Activated CD8-positive, alpha-beta memory T cell treated with anti-CD3 and anti-CD28 coated beads for 24 hours (primary cell): ENCODE data around the gene UNC5A.
A peak's percentile ranks its signal among the peaks of the same experiment; 100 is the strongest.

ENCODE experiments used
- DNase-seq: peaks from one replicate; pipeline ENCODE4 v3.0.0-alpha.2; 2020

Gene UNC5A

DNA sequence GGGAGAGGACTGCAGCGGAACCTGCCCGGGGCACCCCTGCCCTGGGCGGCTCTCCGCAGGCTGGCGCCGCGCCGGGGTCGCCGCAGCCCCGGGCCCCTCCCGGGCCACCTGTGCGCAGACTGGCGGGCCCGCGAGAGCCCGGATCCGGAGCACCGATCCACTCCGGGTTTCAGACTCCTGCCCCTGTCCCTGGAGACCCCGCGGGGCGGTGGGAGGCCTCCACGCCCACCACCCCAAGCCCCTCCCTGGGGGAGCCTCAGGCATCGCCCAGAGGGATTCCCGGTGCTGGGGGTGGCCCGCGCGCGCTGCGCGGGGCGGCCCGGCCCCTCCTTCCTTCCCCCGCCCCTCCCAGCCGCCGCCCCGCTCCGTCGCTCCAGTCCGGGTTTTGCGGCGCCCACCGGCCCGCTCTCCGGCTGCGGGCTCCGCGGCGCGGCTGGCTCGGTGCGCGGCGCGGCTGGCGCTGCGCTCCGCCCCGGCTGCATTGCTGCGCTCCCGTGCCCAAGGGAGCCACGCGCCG, at the start of gene UNC5A:
UNC5A (plus strand) TSS at position 479 of the 517 bp plus-strand sequence. CDS start 192 bp downstream, outside the sequence.
- DNase-seq = peak; percentile 86

DNA sequence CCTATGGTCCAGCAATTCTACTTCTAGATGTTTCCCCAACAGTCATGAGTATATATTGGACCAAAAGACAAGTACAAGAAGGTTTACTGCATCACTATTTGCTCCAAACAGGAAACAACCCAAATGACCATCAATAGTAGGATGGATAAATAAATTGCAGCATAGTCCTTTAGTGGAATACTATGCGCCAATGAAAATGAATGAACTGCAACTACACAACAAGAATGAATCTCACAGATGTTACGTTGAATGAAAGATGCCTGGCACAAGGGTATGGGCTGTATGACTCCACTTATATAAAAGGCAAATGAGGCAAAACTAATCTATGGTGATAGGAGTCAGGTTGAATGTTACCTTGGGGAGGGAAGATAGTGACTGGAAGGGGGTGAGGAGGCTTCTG, 48.6 kb upstream of the UNC5A start:
- no peak for DNase-seq

DNA sequence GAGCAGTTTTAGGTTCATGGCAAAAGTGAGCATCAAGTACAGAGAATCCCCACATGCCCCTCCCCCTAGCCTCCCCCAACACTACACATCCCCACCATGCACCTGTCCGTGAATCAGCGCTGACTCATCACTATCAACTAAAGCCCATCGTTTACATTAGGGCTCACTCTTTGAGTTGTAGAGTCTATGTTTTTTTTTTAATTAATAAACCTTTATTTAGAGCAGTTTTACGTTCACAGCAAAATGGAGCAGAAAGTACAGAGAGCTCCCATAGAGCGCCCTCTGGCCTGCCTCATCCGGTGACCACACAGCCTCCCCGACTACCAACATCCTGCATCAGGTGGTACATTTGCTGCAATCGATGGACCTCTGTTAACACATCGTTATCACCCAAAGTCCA, 47.9 kb upstream of the UNC5A start:
- DNase-seq = peak; percentile 17

DNA sequence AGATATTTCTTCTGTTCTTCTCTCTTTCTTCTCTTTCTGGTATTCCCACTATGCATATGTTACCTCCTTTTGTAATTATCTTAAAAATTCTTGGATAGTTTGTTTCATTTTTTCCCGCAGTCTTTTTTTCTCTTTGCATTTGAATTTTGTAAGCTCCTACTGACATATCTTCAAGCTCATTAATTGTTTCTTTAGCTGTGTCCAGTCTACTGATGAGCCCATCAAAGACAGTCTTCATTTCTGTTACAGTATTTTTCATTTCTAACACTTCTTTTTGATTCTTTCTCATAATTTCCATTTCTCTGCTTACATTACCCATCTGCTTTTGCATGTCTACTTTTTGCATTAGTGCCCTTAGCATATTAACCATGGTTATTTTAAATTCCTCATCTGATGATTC, 44.7 kb upstream of the UNC5A start:
- DNase-seq = no peak

DNA sequence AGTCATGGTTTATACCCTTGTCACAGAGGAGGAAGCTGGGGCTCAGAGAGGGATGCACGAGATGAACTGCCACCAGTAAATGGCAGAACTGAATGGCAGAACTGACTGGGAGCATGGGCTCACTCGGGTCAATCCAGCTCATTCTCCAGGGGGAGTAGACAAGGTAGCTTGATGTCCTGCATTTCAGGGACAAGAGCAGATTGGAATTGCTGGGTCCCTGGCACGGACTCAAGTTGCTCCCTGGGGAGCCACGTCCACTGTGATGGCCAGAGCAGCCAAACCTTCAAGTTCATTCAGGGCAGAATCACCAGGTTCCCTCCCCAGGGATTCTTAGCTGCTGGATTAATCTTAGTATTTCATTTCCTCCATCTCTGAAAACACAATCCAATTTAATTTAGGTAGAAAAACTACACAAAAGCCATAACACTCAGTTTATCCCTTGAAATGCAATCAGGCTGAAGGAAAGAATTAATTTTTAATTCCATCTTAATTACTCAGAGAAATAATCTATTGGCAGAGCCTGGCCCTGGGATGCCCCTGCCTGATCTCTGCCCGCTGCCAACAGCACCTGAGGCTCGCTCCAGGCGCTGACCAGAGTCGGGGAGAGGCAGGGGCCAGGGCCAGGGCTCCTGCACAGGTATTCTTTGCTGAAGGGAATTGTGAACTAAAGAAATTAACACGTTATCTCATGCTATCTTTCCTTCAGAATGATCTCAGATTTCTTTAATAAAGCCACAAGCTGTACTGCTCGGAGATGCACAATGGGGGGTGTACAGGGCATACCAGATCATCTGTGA, 42.0 kb upstream of the UNC5A start:
- DNase-seq = peak; percentile 19

DNA sequence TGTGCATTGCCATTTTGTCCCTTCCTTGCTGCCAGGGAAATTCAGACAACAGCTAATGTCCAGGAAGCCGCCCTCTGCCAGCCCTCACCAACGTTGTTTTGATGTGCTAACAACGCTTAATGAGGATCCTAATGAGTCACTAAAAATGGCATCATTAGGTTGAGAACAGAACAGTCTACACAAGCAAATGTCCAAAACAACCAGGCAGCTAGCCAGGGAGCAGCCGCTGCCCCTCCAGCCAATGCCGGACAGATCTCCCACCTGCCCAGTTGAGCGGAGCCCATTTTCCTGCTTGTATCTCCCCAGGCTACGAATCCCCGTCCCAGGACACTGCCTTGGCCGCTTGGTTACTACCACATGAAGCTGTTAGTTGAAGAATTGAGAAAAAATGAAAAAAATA, 40.4 kb upstream of the UNC5A start:
- DNase-seq = no peak

DNA sequence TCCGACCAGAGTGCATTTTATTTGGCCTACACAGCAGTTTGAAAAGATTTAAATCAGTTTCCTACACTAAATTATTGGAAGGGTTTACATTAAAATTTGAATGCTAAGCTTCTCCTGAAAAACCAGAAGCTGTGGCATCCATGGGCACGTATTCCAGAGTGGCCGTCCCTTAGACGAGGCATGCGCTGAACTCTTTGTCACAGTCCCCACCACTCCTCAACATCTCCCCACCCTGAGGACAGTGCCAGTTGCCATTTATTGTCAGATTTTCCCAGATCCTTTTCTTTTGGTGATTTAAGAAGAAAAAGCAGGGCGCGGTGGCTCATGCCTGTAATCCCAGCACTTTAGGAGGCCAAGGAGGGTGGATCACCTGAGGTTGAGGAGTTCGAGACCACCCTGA, 39.9 kb upstream of the UNC5A start:
- peak; percentile 13 for DNase-seq

DNA sequence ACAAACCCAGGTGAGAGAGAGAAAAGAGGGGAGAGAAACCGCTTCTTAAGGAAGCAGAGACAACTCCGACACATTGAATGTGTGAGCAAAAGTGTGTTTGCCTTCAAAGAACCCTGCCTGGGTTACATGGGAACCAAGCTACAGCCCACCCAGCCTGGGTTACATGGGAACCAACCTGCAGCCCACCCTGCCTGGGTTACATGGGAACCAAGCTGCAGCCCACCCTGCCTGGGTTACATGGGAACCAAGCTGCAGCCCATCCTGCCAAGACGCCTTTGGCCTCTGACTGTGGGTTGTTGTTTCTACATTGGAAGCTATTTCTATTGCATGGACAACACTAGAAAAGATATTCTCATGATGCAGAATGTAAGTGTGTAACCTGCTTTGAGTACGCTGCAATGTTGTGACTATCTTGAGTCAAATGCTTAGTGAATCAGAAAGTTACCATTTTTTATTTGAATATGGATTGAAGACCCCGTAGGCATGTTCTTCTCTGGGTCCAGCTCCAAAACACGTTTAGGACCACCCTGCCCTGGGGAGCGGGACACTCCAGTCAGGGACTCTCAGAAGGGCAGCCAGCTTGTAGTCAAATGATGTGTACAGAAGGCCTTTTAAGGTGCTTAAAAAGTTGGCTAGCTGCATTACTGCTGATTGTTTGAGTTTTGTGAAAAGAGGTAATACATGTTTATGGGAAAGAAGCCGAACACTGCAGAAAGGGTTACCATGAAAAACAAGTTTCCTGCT, 39.1 kb upstream of the UNC5A start:
- peak; percentile 26 for DNase-seq

DNA sequence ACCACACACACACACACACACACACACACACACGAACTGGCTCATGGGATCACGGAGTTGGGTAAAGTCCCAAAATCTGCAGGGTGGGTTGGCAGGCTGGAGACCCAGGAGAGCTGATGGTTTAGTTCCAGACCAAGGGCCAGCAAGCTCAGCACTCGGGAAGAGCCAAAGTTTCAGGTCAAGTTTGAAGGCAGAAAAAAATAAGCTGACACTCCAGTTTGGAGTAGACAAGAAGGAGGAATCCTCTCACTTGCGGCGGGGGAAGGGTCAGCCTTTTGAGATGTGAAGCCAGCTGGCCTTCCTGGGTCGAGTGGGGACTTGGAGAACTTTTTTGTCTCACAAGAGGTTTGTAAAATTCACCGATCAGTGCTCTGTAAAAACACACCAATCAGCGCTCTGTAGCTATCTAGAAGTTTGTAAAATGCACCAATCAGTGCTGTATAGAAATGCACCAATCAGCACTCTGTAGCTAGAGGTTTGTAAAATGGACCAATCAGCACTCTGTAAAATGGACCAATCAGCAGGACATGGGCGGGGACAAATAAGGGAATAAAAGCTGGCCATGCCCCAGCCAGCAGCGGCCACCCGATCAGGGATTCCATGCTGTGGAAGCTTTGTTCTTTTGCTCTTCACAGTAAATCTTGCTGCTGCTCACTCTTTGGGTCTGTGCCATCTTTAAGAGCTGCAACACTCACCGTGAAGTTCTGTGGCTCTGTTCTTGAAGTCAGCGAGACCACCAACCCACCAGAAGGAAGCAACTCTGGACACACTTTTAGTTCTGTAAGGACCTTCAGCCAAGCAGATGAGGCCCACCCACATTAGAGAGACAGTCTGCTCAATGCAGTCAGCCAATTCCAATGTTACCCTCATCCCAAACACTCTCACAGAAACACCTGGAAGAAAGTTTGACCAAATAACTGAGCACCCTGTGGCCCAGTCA, 37.8 kb upstream of the UNC5A start:
- DNase-seq = peak; percentile 21

DNA sequence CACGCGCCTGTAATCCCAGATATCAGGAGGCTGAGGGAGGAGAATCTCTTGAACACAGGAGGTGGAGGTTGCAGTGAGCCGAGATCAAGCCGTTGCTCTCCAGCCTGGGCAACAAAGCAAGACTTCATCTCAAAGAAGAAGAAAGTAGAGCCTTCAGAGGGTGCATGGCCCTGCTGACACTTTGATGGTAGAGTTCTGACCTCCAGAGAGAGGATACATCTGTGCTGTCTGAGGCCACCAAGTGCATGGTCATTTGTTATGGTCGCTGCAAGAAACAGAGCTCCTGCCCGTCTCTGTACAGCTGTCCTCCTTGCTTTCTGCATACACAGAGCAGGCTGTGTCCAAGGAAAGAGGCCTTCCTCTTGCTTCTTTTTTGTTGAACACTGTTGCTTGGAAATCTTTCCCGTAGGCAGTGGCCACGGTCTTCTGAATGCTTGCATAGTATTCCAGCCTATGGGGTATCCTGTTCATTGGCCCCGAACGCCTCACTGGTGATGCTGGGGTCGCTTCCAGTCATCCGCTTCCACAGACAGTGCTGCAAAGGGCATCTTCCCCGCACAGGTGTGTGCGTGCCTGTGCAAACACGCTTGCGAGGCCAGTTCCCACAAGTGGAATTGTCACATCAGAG, 36.8 kb upstream of the UNC5A start:
- peak; percentile 24 for DNase-seq

DNA sequence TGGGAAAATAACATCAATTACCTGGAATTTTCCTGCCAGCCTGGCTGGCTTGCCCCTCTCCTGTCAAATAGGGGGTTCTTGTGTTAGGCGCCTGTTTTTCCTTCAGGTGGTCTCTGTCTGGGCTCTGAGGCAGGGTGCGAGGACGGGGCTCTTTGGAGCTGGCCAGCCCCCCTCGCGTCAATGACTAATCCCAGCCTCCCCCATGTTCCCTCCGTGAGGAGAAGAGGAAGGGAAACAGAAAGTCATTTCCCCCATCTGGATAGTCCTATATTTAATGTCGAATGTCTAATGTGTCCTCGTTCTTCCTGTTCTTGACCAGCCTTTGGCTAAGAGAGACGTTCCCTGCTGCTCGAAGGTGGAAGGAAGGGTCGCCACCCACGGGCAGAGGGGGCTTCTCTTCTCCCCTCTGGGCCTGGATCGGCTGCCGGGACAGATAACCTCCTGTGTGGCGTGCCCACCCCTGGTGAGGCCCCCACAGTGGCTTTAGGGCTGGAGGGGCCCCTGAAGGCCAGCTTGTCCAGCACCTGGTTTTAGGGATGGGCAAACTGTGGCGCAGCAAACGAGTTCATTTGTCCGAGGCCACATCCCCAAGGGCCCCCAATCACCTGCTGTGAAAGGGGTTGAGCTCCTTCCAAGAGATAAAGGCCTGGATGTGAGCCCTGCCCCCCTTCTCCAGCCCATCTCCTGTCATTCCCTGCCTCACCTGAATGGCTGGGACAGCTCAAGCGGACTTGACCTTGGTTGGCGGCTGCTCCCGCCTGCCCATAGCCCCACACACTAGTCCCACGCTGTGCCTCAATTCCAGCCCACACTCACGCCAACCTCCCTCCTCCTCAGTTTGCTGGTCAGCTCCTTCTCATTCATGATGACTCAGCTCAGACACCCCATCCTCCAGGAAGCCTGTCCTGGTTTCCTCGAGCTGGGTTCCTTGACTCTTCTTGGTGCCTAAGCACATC, 35.9 kb upstream of the UNC5A start:
- peak; percentile 50 for DNase-seq

DNA sequence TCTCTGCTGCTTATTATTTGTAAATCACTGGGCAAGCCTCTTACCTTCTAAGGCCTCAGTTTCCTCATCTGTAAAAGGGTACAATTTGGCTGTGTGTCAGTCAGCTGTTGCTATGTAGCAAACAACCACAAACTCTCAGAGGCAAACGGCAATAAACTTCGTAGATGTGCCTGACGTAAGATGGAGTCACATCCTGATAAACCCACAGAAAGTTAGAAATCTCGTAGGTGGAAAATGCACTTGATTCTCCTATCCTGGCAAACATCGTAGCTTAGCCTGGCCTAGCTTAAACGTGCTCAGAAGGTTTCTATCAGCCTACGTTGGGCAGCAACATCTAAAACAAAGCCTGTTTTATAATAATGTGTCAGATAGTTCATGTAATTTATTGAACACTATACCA, 35.0 kb upstream of the UNC5A start:
- DNase-seq = peak; percentile 19

DNA sequence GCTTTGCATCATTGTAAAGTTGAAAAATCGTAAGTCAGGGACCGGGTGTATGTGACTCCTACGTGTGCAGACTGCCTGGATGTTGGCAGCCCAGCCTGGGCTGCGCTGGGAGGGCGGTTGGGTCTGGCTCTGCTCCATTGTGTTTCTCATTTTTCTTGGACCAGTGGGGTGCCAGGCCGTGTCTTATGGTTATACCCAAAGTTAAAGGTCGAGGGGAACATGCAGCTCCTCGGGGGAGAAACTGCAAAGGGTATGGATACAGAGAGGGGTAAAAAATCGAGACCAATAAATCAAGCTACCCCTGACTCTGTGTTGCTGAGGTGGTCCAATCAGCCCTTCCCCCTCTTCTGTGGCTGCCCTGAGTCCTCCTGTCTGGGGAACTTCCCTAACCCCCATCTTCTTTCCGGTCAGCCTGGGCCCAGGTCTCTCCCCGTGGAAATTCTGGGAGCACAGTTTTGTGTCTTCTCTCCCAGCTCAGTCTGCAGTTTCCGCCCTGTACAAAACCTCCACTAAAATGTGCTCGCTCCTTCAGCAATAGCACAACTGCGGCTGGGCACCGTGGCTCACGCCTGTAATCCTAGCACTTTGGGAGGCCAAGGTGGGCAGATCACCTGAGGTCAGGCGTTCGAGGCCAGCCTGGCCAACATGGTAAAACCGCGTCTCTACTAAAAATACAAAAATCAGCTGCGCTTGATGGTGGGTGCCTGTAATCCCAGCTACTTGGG, 34.1 kb upstream of the UNC5A start:
- DNase-seq = peak; percentile 30

DNA sequence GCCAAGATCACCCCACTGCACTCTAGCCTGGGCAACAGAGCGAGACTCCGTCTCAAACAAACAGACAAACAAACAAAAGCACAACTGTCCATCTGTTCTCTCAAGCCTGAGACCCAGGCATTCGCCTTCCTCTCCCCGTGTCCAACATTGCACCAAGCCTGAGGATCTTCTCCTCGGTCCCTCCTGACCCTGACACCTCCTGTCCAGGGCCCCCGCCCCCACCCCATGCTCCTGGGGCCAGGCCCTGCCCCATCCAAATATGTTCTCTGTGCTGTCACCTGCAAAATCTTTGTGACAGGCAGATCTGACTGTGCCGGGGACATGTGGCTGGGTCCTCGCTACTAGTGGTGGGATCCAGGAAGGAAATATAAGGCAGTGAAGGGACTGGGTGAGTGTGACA, 33.4 kb upstream of the UNC5A start:
- DNase-seq = peak; percentile 41

DNA sequence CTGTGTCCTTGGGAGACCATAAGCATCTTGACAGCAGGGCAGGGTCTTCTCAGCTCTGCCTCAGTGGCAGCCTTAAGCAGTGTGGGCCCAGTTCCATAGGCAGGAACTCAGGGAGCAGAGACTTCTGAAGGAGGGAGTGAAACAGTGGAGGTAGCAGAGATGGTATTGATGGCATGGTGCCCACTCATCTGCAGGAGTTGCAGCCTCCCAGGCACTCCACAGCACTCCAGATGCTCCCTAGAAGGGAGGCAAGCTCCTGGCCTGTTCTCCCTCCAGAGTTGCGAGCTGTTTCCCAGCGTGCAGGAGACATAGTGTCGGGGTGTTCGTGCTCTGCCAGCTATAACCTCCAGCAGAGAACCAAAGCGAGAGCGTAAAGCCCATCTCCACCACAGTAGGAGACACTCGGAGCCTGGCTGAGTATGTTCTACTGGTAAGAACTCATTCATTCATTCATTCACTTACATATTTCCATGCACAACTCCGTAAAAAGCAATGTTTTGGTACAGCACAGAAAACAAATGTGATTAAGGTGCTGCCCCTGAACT, 31.4 kb upstream of the UNC5A start:
- peak; percentile 17 for DNase-seq

DNA sequence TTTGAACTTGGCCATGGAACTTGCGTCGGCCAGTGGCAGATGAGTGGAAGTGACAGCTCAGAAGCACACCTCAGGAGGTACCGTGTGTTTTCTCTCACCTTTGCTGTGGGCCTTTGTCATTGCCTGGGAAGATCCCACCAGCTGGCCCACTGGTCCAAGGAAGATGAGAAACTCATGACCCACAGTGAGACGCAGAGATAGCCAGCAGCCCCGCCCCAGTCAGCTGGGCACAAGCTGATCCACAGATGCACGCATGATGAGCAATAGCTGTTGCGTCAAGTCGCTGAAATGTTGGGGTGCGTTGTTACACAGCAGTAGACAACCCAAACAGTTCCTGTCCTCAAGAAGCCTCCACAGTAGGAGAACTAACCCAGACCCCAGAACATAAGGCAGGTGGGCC, 30.8 kb upstream of the UNC5A start:
- peak; percentile 37 for DNase-seq

DNA sequence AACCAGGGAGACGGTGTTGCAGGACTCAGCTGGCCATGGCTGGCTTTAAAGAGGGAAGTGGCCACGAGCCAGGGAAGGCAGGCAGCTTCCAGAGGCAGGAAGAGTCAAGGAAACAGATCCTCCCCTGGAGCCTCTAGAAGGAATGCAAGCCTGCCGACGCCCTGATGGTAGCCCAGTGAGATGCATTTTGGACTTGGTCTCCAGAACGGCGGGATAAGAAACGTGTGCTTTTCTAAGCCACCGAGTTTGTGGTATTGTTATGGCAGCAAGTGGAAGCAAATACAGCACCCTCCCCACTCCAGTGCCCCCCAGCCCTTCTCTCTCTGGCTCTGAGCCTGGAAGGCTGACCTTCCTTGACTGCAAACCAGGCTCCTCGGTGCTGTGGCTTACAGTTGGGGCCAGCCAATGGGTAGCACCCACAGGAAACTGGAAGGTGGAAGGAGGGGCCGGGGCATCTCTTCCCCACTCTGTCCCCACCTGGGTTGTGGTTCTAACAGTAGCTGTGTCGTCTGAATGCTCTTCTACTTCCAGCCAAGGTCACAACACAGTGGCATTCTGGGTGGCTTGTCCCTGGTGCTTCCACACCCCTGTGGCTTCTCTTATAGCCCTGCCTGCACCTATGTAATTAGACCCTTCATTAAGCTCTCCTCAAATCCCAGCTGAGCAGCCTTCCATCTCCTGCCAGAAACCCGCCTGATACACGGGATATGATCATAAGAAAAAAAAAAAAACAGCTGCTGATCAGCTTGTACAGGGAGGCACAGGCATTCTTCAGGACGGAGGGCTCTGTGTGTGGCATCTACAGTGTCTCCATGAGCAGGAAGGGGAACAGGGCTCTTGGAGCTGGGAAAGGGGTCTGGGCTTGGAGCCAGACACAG, 29.9 kb upstream of the UNC5A start:
- DNase-seq = no peak

DNA sequence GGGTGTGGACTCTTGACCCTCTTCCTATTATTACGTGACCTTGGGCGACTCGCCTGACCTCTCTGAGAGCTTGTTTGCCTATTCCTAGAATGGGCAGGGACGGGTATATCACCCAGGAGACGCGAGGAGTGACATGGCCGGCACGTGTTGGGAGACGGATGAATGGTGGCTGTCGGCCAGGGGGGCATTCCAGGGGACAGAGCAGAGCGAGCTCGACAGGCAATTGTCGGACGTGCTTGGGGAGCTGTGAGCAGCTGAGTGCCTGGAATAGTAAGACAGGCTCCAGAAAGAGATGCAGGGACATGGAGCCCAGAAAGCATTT, 29.3 kb upstream of the UNC5A start:
- no peak for DNase-seq
